ENCODE data around the gene PRKCE.

The PRKCE gene

GRCh38 chr2:46126571-46126970 lies 475.1 kb downstream of the PRKCE start:
- in situ Hi-C loops (cut with MboI; ENCODE audit: low sequenced_read_pairs, unreplicated experiment) = no loop called here
- no peak for DNase-seq (ENCODE audit: low spot score)
- TF ChIP-seq CTCF (IDR thresholded peaks at IDR 0.05; ENCODE audit: borderline replicate concordance, control extremely low read depth, extremely low read depth, insufficient read depth, missing control alignments) = no peak

GRCh38 chr2:46127176-46127575 lies 475.7 kb downstream of the PRKCE start:
- in situ Hi-C loops (cut with MboI; ENCODE audit: low sequenced_read_pairs, unreplicated experiment) = no loop called here
- DNase-seq (ENCODE audit: low spot score) = no peak
- no peak for TF ChIP-seq CTCF (IDR thresholded peaks at IDR 0.05; ENCODE audit: borderline replicate concordance, control extremely low read depth, extremely low read depth, insufficient read depth, missing control alignments)

GRCh38 chr2:46130511-46130910 lies 479.0 kb downstream of the PRKCE start:
- in situ Hi-C loops (cut with MboI; ENCODE audit: low sequenced_read_pairs, unreplicated experiment) = no loop called here
- DNase-seq (ENCODE audit: low spot score) = no peak
- TF ChIP-seq CTCF (IDR thresholded peaks at IDR 0.05; ENCODE audit: borderline replicate concordance, control extremely low read depth, extremely low read depth, insufficient read depth, missing control alignments) = no peak

- DNase-seq (ENCODE audit: low spot score) = no peak
- TF ChIP-seq CTCF (IDR thresholded peaks at IDR 0.05; ENCODE audit: borderline replicate concordance, control extremely low read depth, extremely low read depth, insufficient read depth, missing control alignments) = no peak
- in situ Hi-C loops (cut with MboI; ENCODE audit: low sequenced_read_pairs, unreplicated experiment) = no loop called here
These were observed 481.5 kb downstream of the PRKCE start for GRCh38 chr2:46132996-46133395.

- no peak for DNase-seq (ENCODE audit: low spot score)
- no peak for TF ChIP-seq CTCF (IDR thresholded peaks at IDR 0.05; ENCODE audit: borderline replicate concordance, control extremely low read depth, extremely low read depth, insufficient read depth, missing control alignments)
- in situ Hi-C loops (cut with MboI; ENCODE audit: low sequenced_read_pairs, unreplicated experiment) = no loop called here
These were observed 483.2 kb downstream of the PRKCE start for GRCh38 chr2:46134531-46135227.

- in situ Hi-C loops (cut with MboI; ENCODE audit: low sequenced_read_pairs, unreplicated experiment) = no loop called here
- no peak for TF ChIP-seq CTCF (IDR thresholded peaks at IDR 0.05; ENCODE audit: borderline replicate concordance, control extremely low read depth, extremely low read depth, insufficient read depth, missing control alignments)
- no peak for DNase-seq (ENCODE audit: low spot score)
These were observed 483.9 kb downstream of the PRKCE start for GRCh38 chr2:46135228-46135855.
